ENCODE results near the gene RAB28.

- TF ChIP-seq, protein P1, sequence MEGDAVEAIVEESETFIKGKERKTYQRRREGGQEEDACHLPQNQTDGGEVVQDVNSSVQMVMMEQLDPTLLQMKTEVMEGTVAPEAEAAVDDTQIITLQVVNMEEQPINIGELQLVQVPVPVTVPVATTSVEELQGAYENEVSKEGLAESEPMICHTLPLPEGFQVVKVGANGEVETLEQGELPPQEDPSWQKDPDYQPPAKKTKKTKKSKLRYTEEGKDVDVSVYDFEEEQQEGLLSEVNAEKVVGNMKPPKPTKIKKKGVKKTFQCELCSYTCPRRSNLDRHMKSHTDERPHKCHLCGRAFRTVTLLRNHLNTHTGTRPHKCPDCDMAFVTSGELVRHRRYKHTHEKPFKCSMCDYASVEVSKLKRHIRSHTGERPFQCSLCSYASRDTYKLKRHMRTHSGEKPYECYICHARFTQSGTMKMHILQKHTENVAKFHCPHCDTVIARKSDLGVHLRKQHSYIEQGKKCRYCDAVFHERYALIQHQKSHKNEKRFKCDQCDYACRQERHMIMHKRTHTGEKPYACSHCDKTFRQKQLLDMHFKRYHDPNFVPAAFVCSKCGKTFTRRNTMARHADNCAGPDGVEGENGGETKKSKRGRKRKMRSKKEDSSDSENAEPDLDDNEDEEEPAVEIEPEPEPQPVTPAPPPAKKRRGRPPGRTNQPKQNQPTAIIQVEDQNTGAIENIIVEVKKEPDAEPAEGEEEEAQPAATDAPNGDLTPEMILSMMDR (IDR thresholded peaks at IDR 0.05) = no peak
- no peak for TF ChIP-seq POLR2AphosphoS5 (IDR thresholded peaks at IDR 0.05)
These were observed 80.3 kb downstream of the RAB28 start for GRCh38 chr4:13403833-13404232.
